Aorta (tissue), 5 donors: ENCODE data around the gene PPP3CA. TPM values are rescaled to one million over a fixed set of nuclear protein-coding genes. Genes with fewer than 3 reads are reported as not detected.
A peak's percentile ranks its signal among the peaks of the same experiment; 100 is the strongest.
"Not testable (repeated sequence)": the region's sequence is repeated elsewhere in the genome, so short reads cannot be mapped to it uniquely, and the experiment has no call there.

ENCODE experiments used
- ATAC-seq: fragments of 200-7000 bp; cut with Tn5 transposase; one replicate; pipeline ENCODE4 v1.9.1; 2022; ENCODE audit warnings: moderate library complexity; ENCODE audit not compliant: low FRiP score
- DNase-seq, 2 donors: peaks; one replicate each; pipeline ENCODE4 v3.0.0-alpha.2; 2020
- H3K27ac ChIP-seq, 2 donors: one replicate each; pipeline ENCODE4 v1.5.1; 2013; ENCODE audit warnings: low read length in 2 of 2, mild to moderate bottlenecking in 2 of 2, moderate library complexity in 2 of 2, control low read depth in 1 of 2, inconsistent platforms in 1 of 2, low read depth in 1 of 2
- H3K27me3 ChIP-seq, 2 donors: one replicate each; pipeline ENCODE4 v1.6.1; 2013; ENCODE audit warnings: control low read depth in 1 of 2, low read length in 1 of 2, mild to moderate bottlenecking in 1 of 2, moderate library complexity in 1 of 2; ENCODE audit not compliant: insufficient read depth in 2 of 2, control insufficient read depth in 1 of 2
- H3K36me3 ChIP-seq, 2 donors: one replicate each; pipeline ENCODE4 v1.6.1; 2013; ENCODE audit warnings: control low read depth in 1 of 2, low read length in 1 of 2, mild to moderate bottlenecking in 1 of 2; ENCODE audit not compliant: insufficient read depth in 2 of 2, control insufficient read depth in 1 of 2
- H3K4me1 ChIP-seq, 2 donors: one replicate each; pipeline ENCODE4 v1.6.1; 2013; ENCODE audit warnings: low read length in 2 of 2, control low read depth in 1 of 2, mild to moderate bottlenecking in 1 of 2, moderate library complexity in 1 of 2; ENCODE audit not compliant: insufficient read depth in 2 of 2, control insufficient read depth in 1 of 2
- H3K4me3 ChIP-seq, 2 donors: one replicate each; pipeline ENCODE4 v1.5.1; 2013; ENCODE audit warnings: low read length in 2 of 2, control low read depth in 1 of 2, mild to moderate bottlenecking in 1 of 2
- H3K9me3 ChIP-seq: one replicate; pipeline ENCODE4 v1.6.1; 2013; ENCODE audit warnings: mild to moderate bottlenecking, low read length; ENCODE audit not compliant: control insufficient read depth
- WGBS, 2 donors: extraction: QIAGEN DNeasy Blood & Tissue Kit; methylation state at CpG; one replicate each; pipeline ENCODE4 v1.1.7; 2013; 5-methylcytosine and 5-hydroxymethylcytosine counted together
- intact Hi-C, 2 donors: fragments of 100-400 bp; cut with DNase I; formaldehyde crosslinking; loops; one replicate each; pipeline versions ENCODE4 v1.14.2 to v1.15.0; 2022
- polyA plus RNA-seq, 2 donors: library from polyadenylated mRNA; stranded (reverse); fragments of 200-250 nt; gene quantifications; one replicate each; pipeline ENCODE4 v1.2.3, GENCODE V29; 2013
- total RNA-seq, 2 donors: library from RNA; stranded (reverse); fragmentation: NEBNext Ultra II Directional; extraction: Animal tissue kit (Norgen Biotek cat#: 25700); gene quantifications; one replicate each; pipeline ENCODE4 v1.2.1, GENCODE V29; 2021
- donor health status: healthy with polysubstance abuse.
- donor health status: Bipolar disorder and iron deficiency.
- donor health status: DM: no; HTN: no; CAD: no.
- donor health status: DM: no; HTN: no; CAD: no.
- donor health status: DM: yes; HTN: yes; CAD: no.

Gene PPP3CA
- total and polyA plus RNA-seq, 4 donors = 6.8 to 56.4 (median 24.7) TPM

DNA sequence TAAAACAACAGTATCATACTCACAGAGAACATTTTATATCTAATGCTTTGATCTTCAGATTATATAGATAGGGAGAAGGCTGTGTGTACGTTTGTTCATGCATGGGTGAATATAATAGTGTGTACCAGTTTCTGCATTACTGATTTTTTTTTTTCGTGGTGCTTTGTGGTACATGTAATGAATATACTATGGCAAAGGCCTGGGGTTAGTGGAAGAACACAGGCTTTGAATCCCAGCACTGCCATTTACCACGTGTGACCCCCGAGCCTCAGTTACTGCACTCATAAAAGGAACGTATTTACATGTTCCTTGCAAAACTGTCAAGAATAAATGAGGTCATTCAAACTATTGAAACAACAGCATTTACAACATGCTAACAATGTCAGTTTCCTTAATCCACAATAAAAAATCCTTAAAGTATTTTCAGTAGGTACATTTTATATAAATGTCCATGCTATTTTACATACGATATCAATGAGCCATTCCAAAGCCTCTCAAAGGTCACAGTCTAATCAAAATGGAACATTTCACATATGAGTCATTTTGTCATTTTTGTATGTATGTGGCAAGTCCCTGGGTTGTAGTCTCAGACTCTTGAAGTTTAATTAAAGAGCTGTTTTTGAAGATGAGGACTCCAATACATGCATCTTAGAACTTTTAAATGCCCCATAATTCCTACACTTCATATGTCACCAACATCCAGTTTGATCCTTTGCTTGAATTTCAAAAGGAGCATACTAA, 242.8 kb downstream of the PPP3CA start:
- no peaks in the 10 kb centered on the region for H3K9me3 ChIP-seq
- H3K27me3 ChIP-seq = no peaks in the 10 kb centered on the region
- no peaks in the 10 kb centered on the region for H3K36me3 ChIP-seq
- ATAC-seq (no peak), DNase-seq (no peak)
- intact Hi-C loops = no loop called here
- H3K4me3 ChIP-seq = no peak overlapping the region
- peaks cover 2% of the 10 kb centered on the region in 2 donors for H3K4me1 ChIP-seq
- WGBS, 2 donors = 69 to 79% methylated on average over 6 of the region's 6 CpGs
- no peak overlapping the region for H3K27ac ChIP-seq

DNA sequence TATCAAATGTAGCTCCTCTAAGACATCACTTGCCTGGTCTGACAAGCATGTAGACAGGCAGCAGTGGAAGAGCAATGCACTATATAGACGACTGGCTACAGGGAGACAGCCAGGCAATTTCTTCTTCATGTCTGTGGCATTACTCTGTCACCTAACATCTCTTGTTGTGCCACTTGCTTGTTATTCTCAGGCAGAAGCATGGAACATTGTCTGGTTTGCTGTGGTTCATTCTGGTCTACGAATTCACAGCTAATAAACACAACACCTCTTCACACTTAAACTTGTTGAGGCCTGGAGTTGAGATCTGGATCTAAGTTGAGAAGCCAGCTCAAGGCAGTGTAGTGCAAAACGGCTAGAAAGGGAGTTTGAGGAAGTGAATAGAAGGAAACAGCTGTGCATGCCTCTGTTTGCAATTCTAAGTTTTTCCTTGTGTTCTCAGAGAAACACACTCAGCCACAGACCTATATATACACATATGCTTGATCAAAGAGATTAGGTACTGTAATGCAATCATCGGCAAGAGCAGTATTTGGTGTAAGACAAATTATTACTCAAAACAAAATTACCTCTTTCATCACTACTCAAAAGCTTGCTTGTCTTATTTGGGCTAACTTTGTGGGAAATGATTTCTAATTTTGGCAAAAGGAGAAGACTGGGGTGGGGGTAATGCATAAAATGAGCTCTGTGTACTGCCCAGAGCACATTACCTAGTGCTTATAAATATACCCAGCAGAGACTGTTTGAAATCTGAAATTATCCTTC, 243.8 kb downstream of the PPP3CA start:
- Histone ChIP-seq H3K9me3 (no peaks in the 10 kb centered on the region), H3K4me1 (peaks cover 2% of the 10 kb centered on the region in 2 donors), H3K4me3 (no peak overlapping the region), H3K27me3 (no peaks in the 10 kb centered on the region), H3K36me3 (no peaks in the 10 kb centered on the region), H3K27ac (peak overlapping the region in 1 of 2 donors; percentile 44)
- no peak for DNase-seq
- WGBS, 2 donors = 22 to 25% methylated on average over 4 of the region's 4 CpGs
- intact Hi-C loops = no loop called here
- ATAC-seq = no peak

DNA sequence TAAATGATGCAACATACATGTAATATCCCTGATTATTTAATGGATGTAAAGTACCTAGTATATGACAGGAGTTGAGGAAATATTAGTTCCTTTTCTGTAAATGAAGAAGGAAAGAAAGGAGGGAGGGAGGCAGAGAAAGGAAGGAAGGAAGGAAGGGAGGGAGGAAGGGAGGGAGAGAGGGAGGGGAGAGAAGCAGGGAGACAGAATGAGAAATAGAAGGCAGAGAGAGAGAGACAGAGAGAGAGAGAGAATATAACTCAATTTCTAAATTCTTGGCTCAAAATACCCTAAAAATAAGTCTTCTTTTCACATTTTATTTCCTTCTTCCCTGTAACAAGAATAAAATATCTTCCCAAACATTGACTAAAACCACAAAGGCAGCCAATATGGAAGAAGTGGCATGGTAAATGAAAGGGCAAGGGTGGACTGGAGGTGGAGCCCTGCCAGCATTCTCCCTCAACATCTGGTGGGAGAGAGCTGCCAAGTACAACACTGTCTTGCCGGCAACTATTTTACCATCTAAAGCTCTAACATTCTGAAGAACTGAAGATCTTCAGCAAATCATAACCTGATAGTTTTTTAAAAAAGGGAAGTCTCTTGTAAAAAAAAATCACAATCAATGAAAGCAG, 245.1 kb downstream of the PPP3CA start:
- no peaks in the 10 kb centered on the region for H3K9me3 ChIP-seq
- peak; percentile 73 to 74 for DNase-seq
- ATAC-seq = no peak
- H3K36me3 ChIP-seq = no peaks in the 10 kb centered on the region
- no peaks in the 10 kb centered on the region for H3K27me3 ChIP-seq
- H3K4me3 ChIP-seq = no peak overlapping the region
- intact Hi-C loops = no loop called here
- H3K27ac ChIP-seq = no peak overlapping the region
- H3K4me1 ChIP-seq = peaks cover 2% of the 10 kb centered on the region in 2 donors
- WGBS, 2 donors = 0 to 4% methylated on average over 1 of the region's 1 CpG

DNA sequence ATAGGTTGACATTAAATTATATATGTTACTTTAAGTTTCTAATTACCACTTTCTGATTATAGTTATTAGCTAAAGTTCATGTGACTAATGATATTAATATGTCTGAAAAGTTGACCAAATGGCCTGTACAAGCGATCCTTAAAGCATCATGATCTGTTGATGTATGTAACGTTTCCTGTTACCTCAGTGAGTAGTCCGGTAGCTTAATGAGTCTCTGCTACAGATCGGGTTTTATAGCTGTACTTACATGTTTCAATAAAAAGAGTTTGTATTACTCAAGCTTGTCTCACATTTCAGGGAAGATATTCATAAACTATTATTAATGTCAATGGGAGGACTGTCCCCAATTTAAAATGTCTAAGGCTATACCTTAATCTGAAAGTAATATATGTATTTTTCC, 246.3 kb downstream of the PPP3CA start:
- no peak overlapping the region for H3K4me3 ChIP-seq
- no peaks in the 10 kb centered on the region for H3K36me3 ChIP-seq
- no peak for ATAC-seq
- 97 to 98% methylated on average over 4 of the region's 4 CpGs for WGBS, 2 donors
- H3K27me3 ChIP-seq = no peaks in the 10 kb centered on the region
- no peak overlapping the region for H3K27ac ChIP-seq
- no peaks in the 10 kb centered on the region for H3K9me3 ChIP-seq
- no peak for DNase-seq
- intact Hi-C loops = no loop called here
- peaks cover 2% of the 10 kb centered on the region in 2 donors for H3K4me1 ChIP-seq

DNA sequence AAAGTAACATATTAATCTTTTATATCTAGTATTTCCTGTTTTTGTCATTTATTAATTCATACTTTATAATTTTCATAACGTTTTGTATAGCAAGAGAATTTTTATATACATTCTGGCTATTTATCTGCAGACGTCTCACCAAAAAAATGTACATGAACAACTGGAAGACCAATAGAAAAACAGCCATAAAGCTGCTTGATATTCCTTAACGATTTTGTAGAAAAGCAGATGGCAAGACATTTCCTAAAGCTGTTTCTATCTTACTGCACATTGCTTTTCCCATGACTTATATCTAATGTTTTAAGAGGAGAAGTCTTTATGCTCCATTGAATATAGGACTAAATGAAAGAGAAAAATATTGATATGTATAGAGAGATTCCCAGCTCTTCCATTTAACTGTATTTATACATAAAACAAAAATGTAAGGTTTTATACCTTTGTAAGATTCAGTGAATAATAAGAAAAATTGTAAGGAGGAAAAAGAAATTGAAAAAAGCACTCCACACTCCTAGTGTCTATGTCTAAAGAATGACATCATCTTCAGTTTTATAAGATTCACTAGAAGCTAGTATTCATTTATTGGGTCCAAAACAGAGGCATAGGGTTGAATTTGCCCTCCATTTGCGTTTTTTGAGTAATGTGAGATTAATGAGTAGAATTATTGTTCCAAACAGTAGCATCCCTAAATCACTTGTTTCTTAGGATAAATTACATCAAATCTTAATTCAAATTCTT, 248.5 kb downstream of the PPP3CA start:
- intact Hi-C loops = no loop called here
- Histone ChIP-seq H3K9me3 (no peaks in the 10 kb centered on the region), H3K27ac (no peak overlapping the region), H3K27me3 (no peaks in the 10 kb centered on the region), H3K4me1 (peaks cover under 1 to 2% of the 10 kb centered on the region in 2 donors), H3K4me3 (no peak overlapping the region), H3K36me3 (no peaks in the 10 kb centered on the region)
- 74 to 80% methylated on average over 4 of the region's 4 CpGs for WGBS, 2 donors
- no peak for DNase-seq
- no peak for ATAC-seq

DNA sequence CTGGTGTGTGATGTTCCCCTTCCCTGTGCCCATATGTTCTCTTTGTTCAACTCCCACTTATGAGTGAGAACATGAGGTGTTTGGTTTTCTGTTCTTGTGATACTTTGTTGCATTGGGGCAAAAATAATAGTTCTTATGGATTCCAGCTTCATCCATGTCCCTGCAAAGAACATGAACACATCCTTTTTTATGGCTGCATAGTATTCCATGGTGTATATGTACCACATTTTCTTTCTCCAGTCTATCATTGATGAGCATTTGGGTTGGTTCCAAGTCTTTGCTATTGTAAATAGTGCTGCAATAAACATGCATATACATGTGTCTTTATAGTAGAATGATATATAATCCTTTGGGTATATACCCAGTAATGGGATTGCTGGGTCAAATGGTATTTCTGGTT, 254.7 kb downstream of the PPP3CA start:
- H3K9me3 ChIP-seq, H3K27me3 ChIP-seq, ATAC-seq, DNase-seq, H3K4me3 ChIP-seq, H3K4me1 ChIP-seq, H3K27ac ChIP-seq, H3K36me3 ChIP-seq, intact Hi-C loops: not testable (repeated sequence)

DNA sequence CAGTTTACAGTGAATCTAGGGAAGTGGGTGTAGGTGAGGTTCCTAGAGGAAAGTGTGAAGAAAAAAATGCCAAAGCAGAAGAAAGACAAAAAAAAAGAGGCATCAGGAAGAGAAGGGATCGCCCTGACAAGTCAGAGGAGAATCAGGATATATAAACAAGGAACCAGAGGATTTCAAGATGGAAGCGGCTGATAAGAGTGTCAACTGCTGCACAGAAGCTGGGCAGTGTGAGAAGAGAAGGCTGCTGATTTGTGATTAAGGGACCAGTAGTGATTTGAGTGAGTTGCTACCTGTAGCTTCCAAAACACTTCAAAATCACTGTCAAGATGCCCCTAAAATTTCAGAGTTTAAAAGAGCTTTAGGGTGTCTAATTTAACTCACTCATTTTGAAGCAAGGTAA, 258.2 kb downstream of the PPP3CA start:
- no peaks in the 10 kb centered on the region for H3K4me1 ChIP-seq
- intact Hi-C loops = no loop called here
- ATAC-seq = no peak
- 94 to 99% methylated on average over 2 of the region's 2 CpGs for WGBS, 2 donors
- H3K27me3 ChIP-seq = no peaks in the 10 kb centered on the region
- peaks cover 2% of the 10 kb centered on the region for H3K9me3 ChIP-seq
- H3K4me3 ChIP-seq = no peak overlapping the region
- no peak overlapping the region for H3K27ac ChIP-seq
- peaks cover 2 to 4% of the 10 kb centered on the region in 2 donors for H3K36me3 ChIP-seq
- DNase-seq = no peak

DNA sequence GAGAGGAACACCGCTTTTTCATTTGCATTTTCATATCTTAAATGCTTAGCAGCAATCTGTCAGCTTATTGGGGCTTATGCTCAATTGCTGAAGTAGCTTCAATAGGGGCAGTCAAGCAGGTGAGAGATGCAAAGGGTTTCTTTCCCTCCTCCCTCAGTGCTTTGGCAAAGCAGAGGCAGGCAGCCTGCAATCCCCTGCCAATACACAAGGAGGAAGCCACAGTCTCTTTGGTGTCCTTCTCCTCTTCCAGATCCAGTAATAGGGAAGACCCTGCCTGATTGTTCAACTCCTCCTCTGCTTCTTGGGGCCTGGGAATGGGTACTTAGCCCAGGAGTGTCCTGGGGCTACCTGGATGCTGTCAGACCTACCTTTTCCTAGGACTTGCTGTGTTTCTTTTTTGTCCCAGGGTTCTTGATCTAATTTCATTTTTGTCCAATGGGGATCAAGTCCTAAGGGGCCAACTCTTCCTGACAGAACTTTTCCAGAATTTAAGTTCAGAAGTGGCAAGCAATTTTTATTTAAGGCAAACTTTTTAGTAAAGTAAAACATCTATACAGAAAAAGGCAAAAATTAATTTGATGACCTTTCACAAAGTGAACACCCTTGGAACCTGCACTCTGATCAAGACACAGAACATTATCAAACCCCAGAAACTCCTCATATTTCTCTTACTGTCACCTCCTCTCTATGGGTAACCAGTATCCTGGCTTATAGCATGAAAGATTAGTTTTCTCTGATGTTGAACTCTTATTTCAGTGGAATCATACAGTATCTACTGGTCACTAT, 260.3 kb downstream of the PPP3CA start:
- H3K36me3 ChIP-seq = peaks cover 2 to 4% of the 10 kb centered on the region in 2 donors
- no peak overlapping the region for H3K4me3 ChIP-seq
- ATAC-seq (no peak), DNase-seq (no peak)
- H3K4me1 ChIP-seq = no peaks in the 10 kb centered on the region
- 65 to 100% methylated on average over 1 of the region's 1 CpG for WGBS, 2 donors
- no peaks in the 10 kb centered on the region for H3K27me3 ChIP-seq
- no peak overlapping the region for H3K27ac ChIP-seq
- H3K9me3 ChIP-seq = peaks cover 2% of the 10 kb centered on the region
- intact Hi-C loops = no loop called here
